AG08395 (cell line): Measurements from ENCODE around the gene AMPD3.

Experiments
- DNase-seq: peaks from one replicate; pipeline ENCODE4 v3.0.0; 2012; ENCODE audit warnings: mixed read lengths, low spot score

AMPD3 gene

DNA sequence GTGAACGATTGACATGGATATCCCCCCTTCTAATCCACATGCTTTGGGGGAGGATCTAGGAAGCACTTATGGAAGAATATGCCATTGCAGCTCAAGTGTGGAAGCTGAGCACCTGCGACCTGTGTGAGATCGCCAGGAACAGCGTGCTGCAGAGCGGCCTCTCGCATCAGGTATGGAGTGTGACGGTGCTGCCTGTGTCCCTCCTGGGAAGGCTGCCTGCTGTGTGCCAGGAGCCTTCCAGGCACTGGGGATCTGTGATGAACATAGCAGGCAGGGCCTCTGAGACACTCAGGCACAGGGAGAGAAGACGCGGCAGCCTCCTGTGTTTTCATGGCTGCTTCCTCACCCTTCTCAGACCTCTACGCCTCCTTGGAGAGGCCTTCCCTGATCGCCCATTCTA, 49.4 kb downstream of the AMPD3 start:
- DNase-seq = no peak

DNA sequence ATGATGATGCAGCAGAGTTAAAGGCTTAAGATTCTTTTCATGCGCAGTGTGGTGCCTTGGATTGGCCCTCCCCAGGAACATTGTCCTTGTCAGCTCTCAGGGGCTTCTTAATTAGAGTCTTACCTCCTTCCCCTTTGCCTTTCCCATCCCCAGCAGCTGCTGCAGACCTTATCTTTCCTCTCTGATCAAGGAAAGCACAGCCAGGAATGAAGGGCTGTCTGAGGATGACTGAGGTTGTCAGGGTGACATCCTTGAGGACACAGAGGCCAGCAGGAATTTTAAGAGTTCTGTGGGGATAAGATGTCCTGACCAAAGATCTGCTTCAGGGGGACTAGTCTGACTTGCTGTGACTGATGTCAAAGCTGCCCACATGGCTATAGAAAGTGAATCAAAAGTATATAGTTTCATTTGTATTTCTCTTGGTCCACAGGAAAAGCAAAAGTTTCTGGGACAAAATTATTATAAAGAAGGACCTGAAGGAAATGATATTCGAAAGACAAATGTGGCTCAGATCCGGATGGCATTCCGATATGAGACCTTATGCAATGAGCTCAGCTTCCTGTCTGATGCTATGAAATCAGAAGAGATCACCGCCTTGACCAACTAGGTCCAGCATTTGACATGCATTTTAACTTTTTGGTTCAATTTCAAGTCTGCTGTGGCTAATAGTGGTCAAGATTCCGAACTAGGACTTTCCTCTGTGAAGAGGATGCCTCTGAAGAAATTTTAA, 50.4 kb downstream of the AMPD3 start:
- DNase-seq = no peak

DNA sequence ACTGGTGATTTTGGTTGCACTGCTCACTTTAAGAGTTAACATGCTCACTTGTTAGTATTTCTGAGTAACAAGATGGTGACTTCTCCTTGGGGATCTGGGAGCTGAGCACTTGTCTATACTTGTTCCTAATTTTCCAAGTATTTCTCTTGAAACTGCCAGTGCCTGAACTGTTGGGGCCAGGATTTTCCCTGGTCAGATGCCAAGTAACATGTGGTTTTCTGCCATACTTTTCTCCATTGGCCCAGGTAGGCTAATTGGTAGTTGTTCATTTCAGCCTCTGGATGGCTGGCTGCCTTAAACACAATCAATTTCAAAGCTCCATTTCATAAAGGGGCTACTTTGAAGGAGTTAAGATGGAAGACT, 50.9 kb downstream of the AMPD3 start:
- DNase-seq = no peak

DNA sequence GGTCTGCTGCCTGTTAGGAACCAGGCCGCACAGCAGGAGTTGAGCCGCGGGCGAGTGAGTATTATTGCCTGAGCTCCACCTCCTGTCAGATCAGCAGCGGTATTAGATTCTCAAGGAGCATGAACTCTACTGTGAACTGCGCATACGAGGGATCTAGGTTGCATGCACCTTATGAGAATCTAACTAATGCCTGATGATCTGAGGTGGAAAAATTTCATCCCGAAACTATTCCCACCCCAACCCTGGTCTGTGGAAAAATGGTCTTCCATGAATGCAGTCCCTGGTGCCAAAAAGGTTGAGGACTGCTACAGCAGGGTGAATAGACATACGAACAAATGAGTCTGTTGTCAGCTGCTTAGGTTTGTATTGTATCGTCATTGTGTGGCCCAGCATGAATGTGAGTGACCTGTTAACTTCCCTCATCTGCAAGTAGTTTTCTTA, 56.1 kb downstream of the AMPD3 start:
- no peak for DNase-seq

DNA sequence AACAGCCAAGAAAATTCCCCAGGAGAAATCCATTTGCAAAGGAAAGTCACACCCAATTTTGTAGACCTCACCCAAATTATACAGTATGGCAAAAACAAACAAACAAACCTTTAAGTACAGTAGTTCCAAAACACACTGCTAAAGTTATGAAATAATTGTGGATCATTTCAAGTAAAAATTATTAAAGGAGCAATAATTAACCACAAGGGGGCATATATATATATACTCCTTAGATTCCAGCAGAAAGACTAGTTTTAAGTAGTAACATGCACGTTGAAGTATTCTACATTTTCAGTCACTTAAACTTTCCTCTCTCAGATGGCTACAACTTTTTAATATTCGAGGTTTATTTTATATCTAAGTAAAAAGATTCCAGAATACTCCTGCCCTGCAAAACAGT, 59.1 kb downstream of the AMPD3 start:
- DNase-seq = peak; percentile 14

DNA sequence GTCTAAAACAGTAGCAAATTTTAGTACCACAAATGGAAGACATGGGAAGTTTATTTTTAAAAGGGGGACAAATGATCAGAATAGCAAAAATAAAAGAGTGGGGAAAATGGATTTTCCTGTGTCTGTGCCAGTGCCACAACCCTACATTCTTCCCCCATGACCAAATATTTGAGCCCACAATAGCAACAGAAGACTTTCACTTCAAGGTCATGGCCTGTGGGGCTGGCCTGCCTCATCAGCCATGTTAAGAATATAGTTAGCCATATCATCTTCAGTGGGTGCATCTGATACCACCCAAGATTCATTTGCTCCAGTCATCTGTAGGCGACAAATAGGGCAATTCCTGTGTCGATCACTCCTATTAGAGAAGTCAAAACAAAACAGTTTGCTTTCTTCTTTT, 59.6 kb downstream of the AMPD3 start:
- peak; percentile 36 for DNase-seq

DNA sequence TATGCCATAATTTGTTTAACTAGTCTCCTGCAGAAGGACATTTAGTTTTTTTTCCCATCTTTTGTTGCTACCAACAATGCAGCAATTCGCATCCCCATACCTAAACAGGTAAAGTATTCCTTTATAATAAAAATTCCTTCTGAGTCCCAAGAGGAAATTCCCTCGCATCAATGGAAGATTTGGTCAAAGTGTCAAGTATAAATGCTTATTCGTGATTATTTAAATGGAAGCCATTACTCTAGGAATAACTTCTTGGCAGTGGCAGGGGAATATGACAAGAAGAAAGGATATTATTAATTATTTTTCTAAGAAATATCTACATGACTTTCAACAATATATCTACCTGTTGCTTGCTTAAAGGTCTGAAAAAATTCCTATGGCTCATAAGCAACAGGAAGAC, 60.4 kb downstream of the AMPD3 start:
- DNase-seq = no peak

DNA sequence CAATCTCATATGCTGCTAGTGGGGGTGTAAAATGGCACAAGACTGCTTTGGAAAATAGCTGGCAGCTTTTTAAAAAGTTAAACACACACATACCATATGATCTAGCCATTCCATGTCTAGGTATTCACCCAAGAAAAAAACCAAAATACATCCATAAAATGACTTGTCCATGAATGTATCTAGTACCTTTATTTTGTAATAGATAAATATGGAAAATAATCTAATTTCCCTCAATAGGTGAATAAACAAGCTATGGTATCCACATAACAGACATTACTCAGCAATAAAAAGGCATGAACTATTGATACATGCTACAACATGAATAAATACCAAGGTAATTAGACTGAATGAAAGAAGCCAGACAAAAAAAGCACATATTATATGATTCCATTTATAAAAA, 63.1 kb downstream of the AMPD3 start:
- no peak for DNase-seq

DNA sequence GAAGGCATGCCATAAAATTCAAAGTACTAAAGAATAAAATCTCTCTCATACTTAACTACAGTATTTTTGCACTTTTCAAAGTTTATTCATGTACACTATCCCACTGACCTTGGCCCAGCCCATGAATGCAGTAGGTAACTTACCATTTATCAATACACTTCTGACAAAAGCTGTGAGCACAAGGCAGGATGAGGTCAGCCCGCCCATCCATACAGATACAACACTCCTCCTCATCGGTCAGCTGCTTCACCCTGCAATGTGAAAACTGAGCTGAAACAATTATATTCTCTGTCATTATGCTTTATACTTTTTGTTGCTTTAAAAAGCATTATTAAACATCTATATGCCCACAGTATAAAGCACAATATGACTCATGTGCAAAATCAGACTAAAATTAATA, 63.8 kb downstream of the AMPD3 start:
- DNase-seq = no peak

DNA sequence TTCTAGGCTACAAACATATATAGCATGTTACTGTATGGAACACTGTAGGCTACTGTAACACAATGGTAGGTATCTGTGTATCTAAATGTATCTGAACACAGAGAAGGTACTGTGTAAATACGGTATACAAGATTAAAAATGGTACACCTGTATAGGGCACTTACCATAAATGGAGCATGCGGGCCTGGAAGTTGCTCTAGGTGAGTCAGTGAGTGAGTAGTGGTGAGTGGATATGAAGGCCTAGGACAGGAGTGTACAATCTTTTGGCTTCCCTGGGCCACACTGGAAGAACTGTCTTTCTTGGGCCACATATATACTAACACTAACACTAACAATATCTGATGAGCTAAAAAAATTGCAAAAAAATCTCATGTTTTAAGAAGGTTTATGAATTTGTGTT, 64.6 kb downstream of the AMPD3 start:
- DNase-seq = no peak

DNA sequence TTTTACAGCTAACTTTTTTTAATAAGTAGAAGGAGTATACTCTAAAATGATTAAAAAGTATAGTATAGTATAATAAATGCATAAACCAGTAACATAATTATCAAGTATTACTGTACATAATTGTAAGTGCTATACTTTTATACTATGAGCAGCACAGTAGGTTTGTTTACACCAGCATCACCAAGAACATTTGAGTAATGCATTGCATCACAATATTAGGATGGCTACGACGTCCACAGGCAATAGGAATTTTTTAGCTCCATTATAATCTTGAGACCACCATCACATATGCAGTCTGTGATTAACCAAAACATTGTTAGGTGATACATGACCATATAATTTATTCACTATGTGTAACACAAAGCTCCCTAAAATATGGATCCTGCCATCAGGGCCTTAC, 65.5 kb downstream of the AMPD3 start:
- DNase-seq = no peak

DNA sequence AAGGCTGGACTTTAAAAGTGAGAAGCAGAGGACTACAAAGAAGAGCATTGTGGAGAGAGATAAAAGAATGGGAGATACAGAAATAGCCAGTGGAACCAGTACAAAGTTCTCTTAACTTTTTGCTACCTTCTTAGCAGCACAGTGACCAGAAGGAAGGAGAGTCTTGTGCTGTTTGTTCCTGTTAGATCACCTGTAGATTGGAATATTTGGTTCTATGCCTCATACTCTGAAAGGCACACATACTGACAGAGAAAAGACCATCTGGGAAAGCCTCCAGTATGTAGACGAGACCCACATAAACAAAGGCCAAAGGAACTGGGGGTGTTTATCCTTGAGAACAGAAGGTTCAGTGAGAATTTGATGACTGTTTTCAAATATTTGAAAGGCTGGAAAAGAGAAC, 67.2 kb downstream of the AMPD3 start:
- DNase-seq = no peak

DNA sequence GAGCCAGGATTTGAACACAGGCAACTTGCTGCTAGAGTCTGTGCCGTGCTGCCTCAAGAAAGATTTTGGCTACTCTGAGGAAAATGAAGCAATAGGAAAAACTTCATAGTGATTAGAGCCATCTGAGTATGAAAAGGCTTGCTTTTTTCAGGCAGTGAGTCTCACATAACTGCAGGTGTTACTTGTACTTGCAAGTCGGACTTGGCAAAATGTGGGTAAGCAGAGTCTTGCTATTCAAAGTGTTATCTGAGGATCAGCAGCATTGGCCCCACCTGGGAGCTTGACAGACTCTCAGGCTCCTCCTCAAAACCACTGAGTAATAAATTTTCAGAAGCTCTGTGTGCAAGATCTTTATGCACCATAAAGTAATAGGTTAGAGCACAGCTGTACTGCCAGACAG, 67.9 kb downstream of the AMPD3 start:
- no peak for DNase-seq

DNA sequence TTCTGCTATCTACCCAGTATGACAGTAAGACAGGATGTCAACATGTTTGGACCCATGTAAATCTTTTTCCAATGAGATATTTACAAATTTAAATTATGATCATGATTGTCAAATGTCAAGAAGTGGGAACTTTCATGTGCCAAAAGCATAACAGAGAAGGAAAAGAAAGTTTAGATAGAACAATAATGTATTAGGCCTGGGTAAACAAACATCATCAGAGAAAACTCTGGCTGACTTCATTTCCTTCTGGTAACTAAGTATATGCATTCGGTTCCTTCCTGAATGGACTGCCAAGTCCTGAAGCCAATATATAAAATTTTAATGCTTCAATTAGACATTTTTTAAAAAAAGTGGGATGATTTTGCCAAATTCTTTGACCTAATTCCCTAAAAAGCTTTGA, 69.4 kb downstream of the AMPD3 start:
- DNase-seq = no peak

DNA sequence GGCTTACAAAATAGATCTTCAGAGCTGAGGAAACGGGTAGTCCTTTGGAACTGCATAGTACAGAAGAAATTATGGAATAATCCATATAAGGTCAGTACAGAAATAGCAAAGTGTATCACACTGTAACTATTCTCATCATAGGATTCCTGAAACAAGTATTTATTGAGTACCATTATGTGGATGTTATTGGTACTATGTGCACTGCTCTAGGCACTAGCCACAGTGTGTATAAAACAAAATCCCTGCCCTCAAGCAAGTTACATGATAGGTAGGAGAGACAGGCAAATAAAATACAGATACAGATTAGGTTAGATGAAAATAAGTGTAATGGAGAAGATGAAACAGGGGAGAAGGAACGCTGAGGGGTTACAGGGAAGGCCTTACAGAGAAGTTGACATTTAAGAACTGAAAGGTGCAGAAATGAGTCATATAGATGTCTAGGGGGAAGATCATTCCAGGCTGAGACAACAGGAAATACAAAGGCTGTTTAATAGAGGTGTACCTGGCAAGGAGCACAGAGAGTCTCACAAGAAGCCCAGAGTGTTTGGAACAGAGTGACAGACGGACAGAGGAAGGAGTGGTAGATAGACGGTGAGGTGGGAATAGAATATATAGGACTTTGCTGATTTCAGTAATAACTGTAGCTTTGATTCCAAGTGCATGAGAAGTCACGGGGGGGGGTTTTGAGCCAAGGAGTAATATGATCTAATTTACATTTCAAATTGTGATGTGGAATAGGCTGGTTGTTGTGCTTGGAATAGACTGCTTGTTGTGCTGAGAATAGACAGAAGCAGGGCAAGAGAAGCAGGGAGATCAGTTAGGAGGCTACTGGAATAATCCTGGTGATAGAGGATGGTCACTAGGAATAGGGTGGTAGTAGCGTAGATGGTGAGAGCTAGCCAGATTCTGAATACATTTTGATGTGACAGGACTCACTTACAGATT, 72.2 kb downstream of the AMPD3 start:
- DNase-seq = no peak

DNA sequence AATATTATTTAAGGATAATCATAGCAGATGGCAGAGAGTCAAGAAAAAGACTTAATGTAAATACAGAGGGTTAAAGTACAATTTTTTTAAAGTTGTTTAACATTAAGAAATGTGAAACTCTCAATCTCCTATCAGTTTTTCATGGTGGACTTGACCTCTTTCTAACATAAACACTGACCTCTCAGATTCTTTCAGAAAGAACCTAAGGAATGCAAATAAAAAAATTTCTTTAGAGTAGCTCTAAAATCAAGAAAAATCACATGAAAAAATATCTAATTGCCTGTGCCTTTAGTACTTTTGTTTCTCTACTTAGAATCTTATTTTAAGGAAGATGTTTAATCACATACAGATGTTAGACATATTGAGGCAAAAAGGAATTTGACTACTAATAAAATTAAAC, 73.1 kb downstream of the AMPD3 start:
- no peak for DNase-seq

DNA sequence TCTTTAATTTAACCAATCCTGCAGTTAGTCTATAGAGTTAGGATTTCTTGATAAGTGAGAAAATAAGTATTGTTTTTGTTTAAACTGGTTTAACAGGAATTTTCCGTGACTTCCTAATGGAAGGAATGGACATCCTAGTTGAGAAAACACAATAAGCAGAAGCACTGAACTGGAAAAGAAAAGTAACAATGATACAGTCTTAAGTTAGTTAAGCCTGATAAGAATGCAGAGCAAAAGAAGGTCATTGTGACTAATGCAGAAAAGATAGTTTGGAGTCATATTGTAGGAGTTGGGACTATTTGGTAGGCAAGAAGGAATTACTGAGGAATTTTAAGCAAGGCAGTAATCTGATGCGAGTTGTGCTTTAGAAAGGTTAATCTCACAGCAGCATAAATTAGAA, 74.2 kb downstream of the AMPD3 start:
- no peak for DNase-seq

DNA sequence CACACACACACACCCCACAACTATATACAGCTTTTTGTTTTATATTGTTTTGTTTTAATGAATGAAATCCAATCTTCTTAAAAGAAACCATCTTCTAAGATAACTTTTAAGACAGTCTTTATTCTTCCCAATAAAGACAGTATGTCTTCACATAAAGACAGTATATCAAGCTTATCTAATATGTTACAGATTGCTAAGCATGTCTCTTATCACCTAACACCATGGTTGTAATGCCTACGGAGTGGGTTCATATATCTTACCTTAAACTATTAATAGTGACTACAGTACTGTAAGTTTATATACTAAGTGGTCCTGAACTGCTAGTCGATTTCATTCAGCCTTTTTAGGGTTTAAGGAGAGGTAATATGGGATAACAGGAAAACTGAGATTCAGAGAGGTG, 77.5 kb downstream of the AMPD3 start:
- DNase-seq = no peak

DNA sequence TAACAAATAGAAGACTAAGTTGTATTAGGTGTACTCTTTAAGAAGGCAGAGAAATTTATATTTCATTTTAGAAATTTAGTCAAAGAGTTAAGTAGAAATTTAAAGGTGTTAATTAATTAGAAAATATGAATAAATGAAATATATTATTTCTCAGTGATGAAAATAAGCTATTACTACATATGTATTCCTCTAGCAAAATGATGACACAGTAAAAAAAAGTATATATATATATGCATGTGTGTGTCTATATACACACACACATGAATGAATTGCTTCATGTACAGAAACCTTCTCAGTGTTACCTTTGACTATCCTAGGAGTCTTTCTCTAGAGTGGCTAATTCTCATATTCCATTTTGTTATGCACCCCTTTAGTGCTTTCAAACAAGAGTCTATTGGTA, 78.3 kb downstream of the AMPD3 start:
- DNase-seq = no peak

DNA sequence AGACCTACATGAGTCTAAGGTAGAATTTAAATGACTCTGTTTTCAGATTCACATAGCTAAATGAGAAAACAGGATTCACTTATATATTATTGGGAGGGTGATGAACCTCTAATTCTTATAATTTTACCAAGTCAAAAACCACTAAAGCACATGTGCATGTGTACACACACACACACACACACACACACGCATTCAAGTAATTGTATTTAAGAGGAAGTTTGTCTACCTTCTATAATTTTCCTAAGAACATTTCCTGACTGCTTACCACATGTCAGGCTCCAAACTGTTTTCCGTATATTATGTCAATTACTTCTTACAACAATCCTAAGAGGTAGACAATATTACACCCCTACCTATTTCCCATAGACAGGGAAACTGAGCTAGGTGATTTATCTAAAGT, 79.3 kb downstream of the AMPD3 start:
- DNase-seq = no peak

DNA sequence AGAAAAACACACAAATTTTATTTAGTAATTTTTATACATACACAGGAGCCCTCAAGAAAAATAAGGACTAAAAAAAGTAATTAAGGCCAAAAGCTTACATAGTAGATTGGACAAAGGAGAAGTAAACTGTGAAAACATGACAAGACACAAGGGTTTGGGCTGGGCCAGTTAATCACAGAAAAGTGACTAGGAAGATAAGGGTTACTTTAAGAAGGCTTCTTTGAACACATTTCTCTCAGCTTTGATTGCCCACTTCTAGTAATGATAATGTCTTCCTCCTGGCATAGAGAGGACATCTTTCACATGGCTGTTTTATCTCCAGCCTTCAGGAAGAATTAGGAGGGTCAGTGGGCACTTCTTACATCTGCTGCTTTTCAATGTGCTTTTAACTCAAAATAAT, 82.5 kb downstream of the AMPD3 start:
- DNase-seq = no peak

DNA sequence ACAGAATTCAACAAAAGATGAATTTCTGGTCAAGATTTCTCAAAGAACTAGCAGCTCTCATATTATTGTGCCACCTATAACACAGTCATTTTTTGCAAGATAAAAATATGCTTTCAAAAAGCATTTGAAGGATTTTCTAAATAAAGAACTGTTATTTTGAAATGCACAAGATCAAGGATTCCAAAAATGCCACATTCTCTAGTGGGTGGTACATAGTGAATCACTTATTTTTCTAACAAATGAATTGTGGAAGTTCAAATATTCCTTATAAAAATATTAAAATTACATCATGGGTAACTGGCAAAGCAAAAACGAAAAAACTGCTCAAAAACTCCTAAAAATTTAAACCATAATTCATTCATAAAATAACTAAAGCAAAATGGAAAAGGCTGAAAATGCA, 83.9 kb downstream of the AMPD3 start:
- no peak for DNase-seq

DNA sequence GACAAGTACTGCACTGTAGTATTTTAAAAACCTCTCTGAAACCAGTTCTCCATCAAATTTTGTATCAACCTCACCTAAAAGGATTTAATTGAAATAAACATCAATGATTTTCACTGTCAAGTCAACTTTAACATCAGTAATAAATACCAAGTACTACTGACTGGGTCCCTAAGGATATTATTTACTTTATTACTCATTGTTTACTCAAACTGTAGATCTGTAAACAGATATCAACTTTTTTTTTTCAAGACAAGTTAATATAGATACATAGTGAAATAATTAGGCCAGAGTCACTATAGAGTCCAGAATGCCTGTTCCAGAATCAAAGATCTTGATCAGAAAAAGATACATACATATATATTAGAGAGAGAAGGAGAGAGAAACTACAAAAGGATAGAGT, 84.3 kb downstream of the AMPD3 start:
- no peak for DNase-seq

DNA sequence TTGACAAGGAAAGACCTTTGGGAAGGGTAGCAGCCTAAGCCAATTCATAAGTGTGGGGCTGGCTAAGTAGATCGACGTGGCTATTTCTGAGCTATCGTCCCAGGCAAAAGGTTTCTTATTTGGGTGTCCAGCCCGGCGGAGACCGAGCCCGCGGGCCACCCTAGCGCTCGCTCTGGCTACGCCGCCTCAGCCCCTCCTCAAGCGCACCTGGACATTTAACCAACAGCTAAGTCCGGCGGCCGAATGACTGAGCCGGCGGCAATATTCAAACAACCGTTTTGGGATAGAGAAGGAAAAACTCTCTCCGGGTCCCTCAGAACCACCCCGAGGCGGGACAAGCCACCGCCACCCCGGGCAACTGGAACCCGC, 85.5 kb downstream of the AMPD3 start:
- DNase-seq = no peak
